Effector memory CD4-positive, alpha-beta T cell (primary cell): ENCODE measurements around the gene ASCC2.

ENCODE experiments used
- DNase-seq, 3 donors: peaks; one replicate each; pipeline ENCODE4 v3.0.0-alpha.2; 2020
- H3K27ac ChIP-seq: 2 replicates; pipeline ENCODE4 v1.7.0; 2013; ENCODE audit warnings: mild to moderate bottlenecking, low read length, moderate library complexity; ENCODE audit not compliant: insufficient read depth, poor library complexity, severe bottlenecking
- H3K27me3 ChIP-seq: replicated peaks from 2 replicates; pipeline ENCODE4 v1.7.0; 2013; ENCODE audit warnings: mild to moderate bottlenecking, low read length; ENCODE audit not compliant: insufficient read depth, control insufficient read depth, poor library complexity, severe bottlenecking
- H3K36me3 ChIP-seq: 2 replicates; pipeline ENCODE4 v1.7.0; 2013; ENCODE audit warnings: mild to moderate bottlenecking, low read length, moderate library complexity; ENCODE audit not compliant: control insufficient read depth, insufficient read depth
- H3K4me1 ChIP-seq: 2 replicates; pipeline ENCODE4 v1.7.0; 2013; ENCODE audit warnings: low read length, mild to moderate bottlenecking; ENCODE audit not compliant: control insufficient read depth, insufficient read depth, poor library complexity, severe bottlenecking
- H3K4me3 ChIP-seq: 2 replicates; pipeline ENCODE4 v1.7.0; 2013; ENCODE audit warnings: low read length, low read depth, mild to moderate bottlenecking; ENCODE audit not compliant: insufficient read depth, poor library complexity, severe bottlenecking
- H3K9me3 ChIP-seq: 2 replicates; pipeline ENCODE4 v1.7.0; 2013; ENCODE audit warnings: mild to moderate bottlenecking, low read length, moderate library complexity; ENCODE audit not compliant: control insufficient read depth

The ASCC2 gene

DNA sequence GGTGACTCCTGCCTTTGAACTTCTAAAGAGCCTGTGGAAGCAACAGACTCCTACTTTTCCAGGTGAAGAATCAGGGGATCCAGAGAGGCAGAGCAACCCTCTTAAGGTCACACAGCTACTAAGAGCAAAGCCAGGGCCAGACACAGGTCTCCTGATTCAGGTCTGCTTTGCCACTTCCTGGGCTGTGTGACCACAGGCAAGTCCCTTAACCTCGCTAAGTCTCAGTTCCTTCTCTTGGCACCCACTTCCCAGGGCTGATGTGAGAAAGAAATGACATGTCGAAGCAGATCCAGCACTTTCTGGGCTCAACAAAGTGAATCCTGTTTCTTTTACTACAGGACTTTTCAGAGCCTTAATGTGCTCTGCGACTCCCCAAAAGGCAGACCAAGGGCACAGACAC, 40.7 kb downstream of the ASCC2 start:
- H3K9me3 ChIP-seq: no peaks in the 10 kb centered on the region
- peaks cover 80% of the 10 kb centered on the region for H3K36me3 ChIP-seq
- H3K4me3 ChIP-seq: no peak overlapping the region
- H3K27ac ChIP-seq: no peak overlapping the region
- no peak for DNase-seq
- no peaks in the 10 kb centered on the region for H3K4me1 ChIP-seq
- no peaks in the 10 kb centered on the region for H3K27me3 ChIP-seq

DNA sequence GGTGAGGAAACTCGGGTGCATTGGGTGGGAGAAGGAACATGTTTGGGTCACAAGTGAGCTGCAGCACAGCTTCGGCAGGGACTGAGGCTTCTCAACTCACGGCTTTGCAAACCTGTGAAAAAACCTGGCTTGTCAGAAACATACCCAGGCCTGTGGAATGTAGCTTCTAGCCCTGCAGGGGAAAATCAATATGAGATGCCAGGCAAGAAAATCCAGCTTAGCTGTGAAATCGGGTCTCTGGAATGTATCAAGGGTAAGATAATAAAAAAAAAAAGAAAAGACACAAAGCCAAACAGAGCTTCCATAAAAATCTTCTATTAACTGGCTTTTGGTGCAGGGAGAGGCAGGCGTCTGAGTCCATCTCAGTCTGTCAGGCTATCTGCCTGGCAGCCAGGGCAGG, 42.4 kb downstream of the ASCC2 start:
- H3K27ac ChIP-seq: no peak overlapping the region
- H3K4me1 ChIP-seq: no peaks in the 10 kb centered on the region
- H3K4me3 ChIP-seq: no peak overlapping the region
- DNase-seq: no peak
- peaks cover 76% of the 10 kb centered on the region for H3K36me3 ChIP-seq
- no peaks in the 10 kb centered on the region for H3K9me3 ChIP-seq
- no peaks in the 10 kb centered on the region for H3K27me3 ChIP-seq

GRCh38 chr22:29793396-29793795, 44.7 kb downstream of the ASCC2 start:
- no peak overlapping the region for H3K4me3 ChIP-seq
- DNase-seq: no peak
- no peaks in the 10 kb centered on the region for H3K4me1 ChIP-seq
- no peak overlapping the region for H3K27ac ChIP-seq
- no peaks in the 10 kb centered on the region for H3K27me3 ChIP-seq
- peaks cover 73% of the 10 kb centered on the region for H3K36me3 ChIP-seq
- H3K9me3 ChIP-seq: no peaks in the 10 kb centered on the region

- H3K27ac ChIP-seq: no peak overlapping the region
- no peaks in the 10 kb centered on the region for H3K27me3 ChIP-seq
- DNase-seq: no peak
- H3K9me3 ChIP-seq: no peaks in the 10 kb centered on the region
- peaks cover 51% of the 10 kb centered on the region for H3K36me3 ChIP-seq
- no peak overlapping the region for H3K4me3 ChIP-seq
- no peaks in the 10 kb centered on the region for H3K4me1 ChIP-seq
These were observed 48.0 kb downstream of the ASCC2 start for GRCh38 chr22:29790061-29790460.

- no peaks in the 10 kb centered on the region for H3K9me3 ChIP-seq
- H3K4me3 ChIP-seq: no peak overlapping the region
- H3K4me1 ChIP-seq: no peaks in the 10 kb centered on the region
- DNase-seq: no peak
- no peaks in the 10 kb centered on the region for H3K27me3 ChIP-seq
- peaks cover 45% of the 10 kb centered on the region for H3K36me3 ChIP-seq
- no peak overlapping the region for H3K27ac ChIP-seq
These were observed 49.5 kb downstream of the ASCC2 start for GRCh38 chr22:29788339-29789279.

DNA sequence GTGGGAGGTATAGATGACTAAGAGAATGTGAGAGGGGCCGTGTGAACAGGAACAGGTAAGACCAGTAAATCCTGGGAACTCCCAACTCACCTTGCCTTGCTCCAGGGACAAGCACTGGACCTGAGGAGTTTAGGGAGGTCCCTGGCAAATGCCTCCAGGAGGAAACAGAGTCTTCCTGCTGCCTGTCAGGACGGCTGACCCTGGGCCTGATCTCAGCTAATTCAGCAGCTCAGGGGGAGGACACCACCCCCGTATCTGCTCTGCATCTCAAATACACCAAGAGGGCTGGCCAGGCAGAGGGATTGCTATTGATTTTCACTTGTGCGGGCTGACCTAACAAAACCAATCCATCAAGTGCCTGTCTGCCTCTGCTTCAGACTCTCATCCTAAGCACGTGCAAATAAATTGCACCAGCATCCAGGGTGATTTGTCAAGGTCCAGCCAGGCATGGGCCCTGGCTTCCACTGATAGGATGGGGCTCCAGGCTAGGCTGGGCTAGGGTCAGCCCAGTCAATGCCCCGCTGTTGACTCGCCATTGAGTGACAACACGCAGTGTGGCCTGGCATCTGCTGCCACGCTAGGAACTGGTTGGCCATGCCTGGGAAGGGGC, 50.6 kb downstream of the ASCC2 start:
- H3K4me1 ChIP-seq: no peaks in the 10 kb centered on the region
- no peak overlapping the region for H3K27ac ChIP-seq
- H3K4me3 ChIP-seq: no peak overlapping the region
- no peaks in the 10 kb centered on the region for H3K9me3 ChIP-seq
- no peaks in the 10 kb centered on the region for H3K27me3 ChIP-seq
- peaks cover 34% of the 10 kb centered on the region for H3K36me3 ChIP-seq
- DNase-seq: no peak

DNA sequence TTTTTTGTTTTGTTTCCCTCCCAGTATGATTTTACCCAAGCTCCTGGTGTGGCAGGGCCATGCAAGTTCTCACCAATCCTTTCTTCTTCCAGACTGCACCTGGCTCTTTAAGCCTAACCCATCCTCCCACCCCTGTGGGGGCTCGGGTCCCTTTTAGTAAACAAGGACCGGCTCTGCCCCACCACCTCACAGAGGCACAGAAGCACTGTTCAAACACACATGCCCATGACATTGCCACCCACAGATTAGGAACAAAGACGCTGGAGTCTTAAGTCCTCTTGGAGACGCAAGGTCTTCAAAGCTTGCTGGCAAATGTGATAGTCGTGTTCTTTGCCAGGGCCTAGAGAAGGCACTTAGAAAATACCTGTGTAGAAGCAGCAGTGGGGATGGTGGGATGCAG, 52.0 kb downstream of the ASCC2 start:
- Histone ChIP-seq H3K4me3 (no peak overlapping the region), H3K27ac (no peak overlapping the region), H3K9me3 (no peaks in the 10 kb centered on the region), H3K36me3 (peaks cover 23% of the 10 kb centered on the region), H3K27me3 (no peaks in the 10 kb centered on the region), H3K4me1 (no peaks in the 10 kb centered on the region)
- DNase-seq: no peak

- H3K9me3 ChIP-seq: no peaks in the 10 kb centered on the region
- H3K36me3 ChIP-seq: peaks cover 10% of the 10 kb centered on the region
- H3K27ac ChIP-seq: no peak overlapping the region
- H3K4me3 ChIP-seq: no peak overlapping the region
- no peak for DNase-seq
- H3K4me1 ChIP-seq: no peaks in the 10 kb centered on the region
- no peaks in the 10 kb centered on the region for H3K27me3 ChIP-seq
These were observed 53.4 kb downstream of the ASCC2 start for GRCh38 chr22:29784451-29785361.

- Histone ChIP-seq H3K36me3 (no peaks in the 10 kb centered on the region), H3K9me3 (no peaks in the 10 kb centered on the region), H3K27ac (no peak overlapping the region), H3K27me3 (no peaks in the 10 kb centered on the region), H3K4me1 (no peaks in the 10 kb centered on the region), H3K4me3 (no peak overlapping the region)
- DNase-seq: no peak
These were observed 55.8 kb downstream of the ASCC2 start for GRCh38 chr22:29782061-29782845.
